GM12878 (cell line): ENCODE data around the gene INTS14. TPM values are rescaled to one million over a fixed set of nuclear protein-coding genes. Genes with fewer than 3 reads are reported as not detected.

Experiments used
- ATAC-seq: fragments of 200-7000 bp; cut with Tn5 transposase; 3 replicates; pipeline ENCODE4 v1.9.1; 2020; ENCODE audit warnings: mild to moderate bottlenecking, moderate library complexity
- BruUV-seq: library from RNA; stranded (reverse); fragments of 400-500 nt; replicated peaks from 2 replicates; lab custom pipeline; 2021; lab: Mats Ljungman, UMichigan
- CTCF ChIA-PET: fragments of 300-600 bp; sonication (Branson Sonifier 250); formaldehyde crosslinking; extraction: SDS; loops from one replicate; lab custom pipeline; 2021; ENCODE audit warnings: inconsistent platforms; lab: Yijun Ruan, JAX
- POLR2A ChIA-PET: fragments of 350-600 bp; formaldehyde crosslinking; extraction: SDS; loops from one replicate; lab custom pipeline; 2021; ENCODE audit warnings: inconsistent platforms; lab: Charles Lee
- RAD21 ChIA-PET: fragments of 300-600 bp; sonication (Branson Sonifier 250); formaldehyde crosslinking; loops from one replicate; lab custom pipeline; 2023; ENCODE audit warnings: antibody characterized with exemption; ENCODE audit not compliant: unreplicated experiment; lab: Charles Lee
- SMC1A ChIA-PET: fragments of 300-600 bp; sonication (Branson Sonifier 250); formaldehyde crosslinking; loops from one replicate; lab custom pipeline; 2023; ENCODE audit not compliant: unreplicated experiment, uncharacterized antibody; lab: Charles Lee
- DNase-seq: peaks from one replicate; pipeline ENCODE4 v3.0.0-alpha.2; 2011; ENCODE audit warnings: low read depth, low spot score
- FAIRE-seq: peaks from 3 replicates; lab custom pipeline; 2011; peaks lifted over from hg19 to GRCh38; lab: Jason Lieb, UNC
- H2AFZ ChIP-seq: 2 replicates; pipeline ENCODE4 v1.6.0; 2011; ENCODE audit warnings: low read depth, low read length, control low read depth; ENCODE audit not compliant: control insufficient read depth
- H3K27ac ChIP-seq: 2 replicates; pipeline ENCODE4 v1.5.1; 2011; ENCODE audit warnings: control low read depth; ENCODE audit not compliant: control insufficient read depth, insufficient read depth
- H3K27me3 ChIP-seq, 2 experiments: replicated peaks in 1 of 2; 2 replicates each; pipeline versions ENCODE4 v1.6.0 to v1.6.1; 2011; ENCODE audit warnings: low read length in 1 of 2; ENCODE audit not compliant: control insufficient read depth in 2 of 2, insufficient read depth in 2 of 2
- H3K36me3 ChIP-seq, 2 experiments: 2 replicates each; pipeline ENCODE4 v1.5.1; 2011; ENCODE audit warnings: low read length in 1 of 2; ENCODE audit not compliant: control insufficient read depth in 2 of 2, insufficient read depth in 2 of 2
- H3K4me1 ChIP-seq: 2 replicates; pipeline ENCODE4 v1.6.1; 2011; ENCODE audit warnings: mild to moderate bottlenecking, low read length, moderate library complexity, mixed read lengths; ENCODE audit not compliant: control insufficient read depth, insufficient read depth
- H3K4me2 ChIP-seq: 2 replicates; pipeline ENCODE4 v1.6.0; 2011; ENCODE audit warnings: control low read depth; ENCODE audit not compliant: control insufficient read depth, insufficient read depth
- H3K4me3 ChIP-seq: fragments of 200-600 bp; sonication (generic); 2 replicates; pipeline ENCODE4 v1.5.1; 2016
- H3K79me2 ChIP-seq: 2 replicates; pipeline ENCODE4 v1.6.0; 2011; ENCODE audit warnings: low read length; ENCODE audit not compliant: control insufficient read depth, insufficient read depth
- H3K9ac ChIP-seq: 2 replicates; pipeline ENCODE4 v1.8.0; 2011; ENCODE audit warnings: low read length, control low read depth, mixed read lengths; ENCODE audit not compliant: control insufficient read depth, insufficient read depth
- H3K9me3 ChIP-seq: replicated peaks from 3 replicates; pipeline ENCODE4 v1.5.1; 2011; ENCODE audit warnings: mild to moderate bottlenecking, low read length; ENCODE audit not compliant: control insufficient read depth, insufficient read depth
- H4K20me1 ChIP-seq: 2 replicates; pipeline ENCODE4 v1.6.0; 2011; ENCODE audit not compliant: control insufficient read depth, insufficient read depth
- CBX5 ChIP-seq: sonication (generic); IDR thresholded peaks from 2 replicates; pipeline ENCODE4 v1.6.1; 2016; ENCODE audit warnings: low read depth, moderate library complexity, mild to moderate bottlenecking, inconsistent platforms
- DPF2 ChIP-seq: fragments of 450-650 bp; IDR thresholded peaks from 2 replicates; pipeline ENCODE4 v1.6.1; 2017; ENCODE audit warnings: mild to moderate bottlenecking
- E2F4 ChIP-seq: IDR thresholded peaks from 2 replicates; pipeline ENCODE4 v1.6.1; 2012; ENCODE audit warnings: low read depth, low read length, improper control_type of control experiment
- RB1 ChIP-seq: fragments of 450-650 bp; formaldehyde crosslinking; IDR thresholded peaks from 2 replicates; pipeline ENCODE4 v1.6.1; 2017; ENCODE audit warnings: mild to moderate bottlenecking, borderline replicate concordance
- RUNX3 ChIP-seq: IDR thresholded peaks from 2 replicates; pipeline ENCODE4 v1.6.1; 2012; ENCODE audit warnings: low read length, inconsistent platforms
- SMAD5 ChIP-seq: IDR thresholded peaks from 2 replicates; pipeline ENCODE4 v1.6.1; 2016; ENCODE audit warnings: antibody characterized with exemption, low read depth
- SPI1 ChIP-seq: IDR thresholded peaks from 2 replicates; pipeline ENCODE4 v1.6.1; 2011; ENCODE audit warnings: low read depth, mild to moderate bottlenecking, low read length, moderate library complexity, borderline replicate concordance; ENCODE audit not compliant: insufficient read depth
- STAT1 ChIP-seq: fragments of 450-650 bp; conservative IDR thresholded peaks from 2 replicates; pipeline ENCODE4 v1.6.1; 2014; ENCODE audit warnings: antibody characterized with exemption, mild to moderate bottlenecking
- WGBS: methylation state at CpG from one replicate; pipeline ENCODE4 v1.1.6; 2016; ENCODE audit warnings: low lambda C conversion rate; ENCODE audit not compliant: insufficient replicate concordance, insufficient coverage; ENCODE audit errors: missing lambda C conversion rate; 5-methylcytosine and 5-hydroxymethylcytosine counted together
- in situ Hi-C: fragments of 300-500 bp; cut with MboI; formaldehyde crosslinking; loops from 9 replicates; pipeline ENCODE4 v1.14.3; 2018; ENCODE audit warnings: mixed read lengths
- intact Hi-C: fragments of 100-400 bp; cut with micrococcal nuclease; formaldehyde crosslinking; loops from one replicate; pipeline ENCODE4 v1.14.2; 2022; ENCODE audit not compliant: unreplicated experiment
- polyA plus RNA-seq, 11 experiments: library from polyadenylated mRNA; depleted of rRNA in 4 of 11; unstranded in 6 of 11; stranded (reverse) in 5 of 11; fragments of >200 nt; fragmentation: Nextera tagmentation in 4 of 11; fragmentation: Illumina TruSeq in 1 of 11; extraction: Ambion mirVana in 4 of 11; extraction: Trizol in 1 of 11; gene quantifications; 1 replicate in 1 of 11; 2 replicates in 10 of 11; pipeline versions ENCODE4 v1.2.1 to v1.2.3, GENCODE V29; 2011 to 2016; ENCODE audit warnings: inconsistent platforms in 2 of 11, missing spikeins in 2 of 11, low read depth in 1 of 11
- small RNA-seq: library from RNA; depleted of rRNA; stranded (forward); fragments of <200 nt; gene quantifications from one replicate; pipeline ENCODE3, GENCODE V24; 2014
- total RNA-seq, 4 experiments: library from RNA; depleted of rRNA in 3 of 4; stranded (reverse); fragments of >200 nt in 3 of 4; fragmentation: Illumina TruSeq in 1 of 4; extraction: Trizol in 1 of 4; gene quantifications; 2 replicates each; pipeline versions ENCODE4 v1.2.1 to v1.2.3, GENCODE V29; 2013 to 2021

The INTS14 gene
- total and polyA plus RNA-seq, 10 of the 15 experiments (the other 5 are each of a cell fraction or from before 2014, with no cell fraction given), result 36.8 to 76.9 (median 47.7) TPM

GRCh38 chr15:65530318-65531111 lies 80.4 kb downstream of the INTS14 start, which contains the start of gene HACD3 (continued):
- TF ChIP-seq SMAD5 (peak; percentile 35; the same call in 1 of the 2 replicates), STAT1 (no peak), CBX5 (no peak), E2F4 (no peak)

DNA sequence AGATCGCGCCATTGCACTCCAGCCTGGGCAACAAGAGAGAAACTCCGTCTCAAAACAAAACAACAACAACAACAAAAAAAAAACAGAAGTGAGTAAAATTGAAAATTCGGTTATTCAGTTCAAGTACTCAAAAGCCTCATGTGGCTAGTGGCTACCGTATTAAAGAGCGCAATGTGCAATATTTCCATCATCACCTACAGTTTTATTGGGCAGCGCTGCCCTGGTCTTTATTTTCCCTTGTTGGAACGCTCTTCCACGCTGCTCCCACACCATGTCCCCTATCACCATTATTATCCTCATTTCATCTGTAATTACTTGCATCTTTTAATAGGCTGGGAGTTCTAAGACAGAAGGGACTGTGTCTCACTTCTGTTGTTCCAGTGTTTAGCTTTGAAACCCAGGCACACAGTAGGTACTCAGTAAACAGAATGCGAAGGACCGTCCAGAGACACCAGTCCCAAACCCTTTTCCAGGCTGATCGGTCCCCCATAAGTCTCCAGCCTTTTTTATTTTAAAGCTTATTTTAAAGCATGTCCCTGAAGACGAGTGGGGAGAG lies 81.1 kb downstream of the INTS14 start:
- Histone ChIP-seq H2AFZ (peak overlapping the region; percentile 93), H3K9ac (peak overlapping the region; percentile 70), H3K36me3 (no peaks in the 10 kb centered on the region), H3K27me3 (no peaks in the 10 kb centered on the region), H3K9me3 (no peaks in the 10 kb centered on the region), H3K27ac (peak overlapping the region; percentile 57), H3K4me3 (peak overlapping the region; percentile 94), H3K4me2 (peak overlapping the region; percentile 93), H3K4me1 (peaks cover 3% of the 10 kb centered on the region), H3K79me2 (peaks cover 34% of the 10 kb centered on the region), H4K20me1 (no peaks in the 10 kb centered on the region)
- ATAC-seq (peak; percentile 2; the same call in 2 of the 3 replicates), FAIRE-seq (no peak), DNase-seq (no peak)
- ChIA-PET SMC1A (interaction anchor here (1.1 to 1.3 kb wide), 3 partner anchors 9 to 85 kb away, joined by 3 to 4 read pairs (median 3); no protein-coding TSS in a partner anchor), RAD21 (no interaction called here), CTCF (interaction anchor here (0.6 to 1.4 kb wide), 9 partner anchors 12 to 303 kb away, joined by 3 to 6 read pairs (median 4); partner anchors contain the start of gene DPP8), POLR2A (interaction anchor here (0.9 to 3.2 kb wide), 3 partner anchors 12 to 109 kb away, joined by 3 to 13 read pairs (median 5); partner anchors contain the start of gene DPP8)
- 2% methylated on average over 13 of the region's 13 CpGs for WGBS
- no TSS peak for BruUV-seq
- intact Hi-C loops (no loop called here), in situ Hi-C loops (no loop called here)
- TF ChIP-seq DPF2, result peak; percentile 68; the same call in 1 of the 2 replicates
- TF ChIP-seq SPI1, result peak; percentile 55
- 0 out of 2 replicates have a peak, but pooled peaks have one; percentile 4 for TF ChIP-seq RUNX3
- TF ChIP-seq RB1, result no peak

Small RNA genes within 50 kb of the gene (small RNA-seq; reads per million reads assigned to genes)
- gene RNU6-19P, result not detected

Other genes starting within 250 kb of the INTS14 start
- not detected in 2 replicates for gene IGDCC3, start 233.1 kb downstream of the INTS14 start, total RNA-seq (2014; rRNA removed)
- gene IGDCC3, start 233.1 kb downstream of the INTS14 start, total RNA-seq (2014; rRNA removed; fragmentation: Illumina TruSeq; extraction: Trizol), result not detected in 2 replicates
- 0.10 and 0.13 TPM in 2 replicates for gene IGDCC3, start 233.1 kb downstream of the INTS14 start, total RNA-seq (2021)
- not detected in 2 replicates for gene IGDCC3, start 233.1 kb downstream of the INTS14 start, polyA plus RNA-seq (2011; rRNA removed)
- gene IGDCC3, start 233.1 kb downstream of the INTS14 start, polyA plus RNA-seq (2014; fragmentation: Illumina TruSeq; extraction: Trizol), result not detected in 2 replicates
- not detected for gene IGDCC3, start 233.1 kb downstream of the INTS14 start, polyA plus RNA-seq (2014; fragmentation: Nextera tagmentation; extraction: Ambion mirVana)
- gene IGDCC3, start 233.1 kb downstream of the INTS14 start, polyA plus RNA-seq (2014; rRNA removed), result not detected in 2 replicates
- under 1 TPM; 0.15 to 0.20 TPM for gene IGDCC3, start 233.1 kb downstream of the INTS14 start, polyA plus RNA-seq (2016; fragmentation: Nextera tagmentation; extraction: Ambion mirVana)
- gene IGDCC4, start 188.2 kb downstream of the INTS14 start, total RNA-seq (2014; rRNA removed), result 0.05 and 0.06 TPM in 2 replicates
- gene IGDCC4, start 188.2 kb downstream of the INTS14 start, total RNA-seq (2014; rRNA removed; fragmentation: Illumina TruSeq; extraction: Trizol), result 0.04 and 0.09 TPM in 2 replicates
- 0.21 and 0.74 TPM in 2 replicates for gene IGDCC4, start 188.2 kb downstream of the INTS14 start, total RNA-seq (2021)
- 0.18 and 0.27 TPM in 2 replicates for gene IGDCC4, start 188.2 kb downstream of the INTS14 start, polyA plus RNA-seq (2011; rRNA removed)
- gene IGDCC4, start 188.2 kb downstream of the INTS14 start, polyA plus RNA-seq (2014; fragmentation: Illumina TruSeq; extraction: Trizol), result 0.18 and 0.29 TPM in 2 replicates
- gene IGDCC4, start 188.2 kb downstream of the INTS14 start, polyA plus RNA-seq (2014; fragmentation: Nextera tagmentation; extraction: Ambion mirVana), result under 1 TPM; 0.08 to 0.16 TPM
- gene IGDCC4, start 188.2 kb downstream of the INTS14 start, polyA plus RNA-seq (2014; rRNA removed), result 0.24 and 0.41 TPM in 2 replicates
- under 1 TPM; 0.06 to 0.17 TPM for gene IGDCC4, start 188.2 kb downstream of the INTS14 start, polyA plus RNA-seq (2016; fragmentation: Nextera tagmentation; extraction: Ambion mirVana)
- gene DPP8, start 93.4 kb downstream of the INTS14 start, total RNA-seq (2014; rRNA removed), result 30.0 and 32.2 TPM in 2 replicates
- gene DPP8, start 93.4 kb downstream of the INTS14 start, total RNA-seq (2014; rRNA removed; fragmentation: Illumina TruSeq; extraction: Trizol), result 23.9 and 25.2 TPM in 2 replicates
- gene DPP8, start 93.4 kb downstream of the INTS14 start, total RNA-seq (2021), result 23.5 and 24.7 TPM in 2 replicates
- 27.8 and 28.6 TPM in 2 replicates for gene DPP8, start 93.4 kb downstream of the INTS14 start, polyA plus RNA-seq (2011; rRNA removed)
- 19.4 and 24.4 TPM in 2 replicates for gene DPP8, start 93.4 kb downstream of the INTS14 start, polyA plus RNA-seq (2014; fragmentation: Illumina TruSeq; extraction: Trizol)
- 10 to 100 TPM; 12.0 to 15.7 TPM for gene DPP8, start 93.4 kb downstream of the INTS14 start, polyA plus RNA-seq (2014; fragmentation: Nextera tagmentation; extraction: Ambion mirVana)
- 18.3 and 21.7 TPM in 2 replicates for gene DPP8, start 93.4 kb downstream of the INTS14 start, polyA plus RNA-seq (2014; rRNA removed)
- gene DPP8, start 93.4 kb downstream of the INTS14 start, polyA plus RNA-seq (2016; fragmentation: Nextera tagmentation; extraction: Ambion mirVana), result 10 to 100 TPM; 29.5 to 30.6 TPM
- 49.5 and 55.1 TPM in 2 replicates for gene HACD3, start 80.7 kb downstream of the INTS14 start, total RNA-seq (2014; rRNA removed)
- 49.2 and 49.6 TPM in 2 replicates for gene HACD3, start 80.7 kb downstream of the INTS14 start, total RNA-seq (2014; rRNA removed; fragmentation: Illumina TruSeq; extraction: Trizol)
- gene HACD3, start 80.7 kb downstream of the INTS14 start, total RNA-seq (2021), result 27.7 and 30.2 TPM in 2 replicates
- gene HACD3, start 80.7 kb downstream of the INTS14 start, polyA plus RNA-seq (2011; rRNA removed), result 47.2 and 54.2 TPM in 2 replicates
- gene HACD3, start 80.7 kb downstream of the INTS14 start, polyA plus RNA-seq (2014; fragmentation: Illumina TruSeq; extraction: Trizol), result 53.3 and 58.1 TPM in 2 replicates
- 10 to 100 TPM; 25.9 to 26.7 TPM for gene HACD3, start 80.7 kb downstream of the INTS14 start, polyA plus RNA-seq (2014; fragmentation: Nextera tagmentation; extraction: Ambion mirVana)
- 33.3 and 38.4 TPM in 2 replicates for gene HACD3, start 80.7 kb downstream of the INTS14 start, polyA plus RNA-seq (2014; rRNA removed)
- gene HACD3, start 80.7 kb downstream of the INTS14 start, polyA plus RNA-seq (2016; fragmentation: Nextera tagmentation; extraction: Ambion mirVana), result 10 to 100 TPM; 67.2 to 75.8 TPM
- gene SLC24A1, start 10.8 kb upstream of the INTS14 start, total RNA-seq (2014; rRNA removed), result 2.9 and 3.3 TPM in 2 replicates
- 2.8 and 3.3 TPM in 2 replicates for gene SLC24A1, start 10.8 kb upstream of the INTS14 start, total RNA-seq (2014; rRNA removed; fragmentation: Illumina TruSeq; extraction: Trizol)
- 4.5 and 5.8 TPM in 2 replicates for gene SLC24A1, start 10.8 kb upstream of the INTS14 start, total RNA-seq (2021)
- 3.9 and 4.4 TPM in 2 replicates for gene SLC24A1, start 10.8 kb upstream of the INTS14 start, polyA plus RNA-seq (2011; rRNA removed)
- gene SLC24A1, start 10.8 kb upstream of the INTS14 start, polyA plus RNA-seq (2014; fragmentation: Illumina TruSeq; extraction: Trizol), result 4.3 and 4.9 TPM in 2 replicates
- 1 to 10 TPM; 1.4 to 2.3 TPM for gene SLC24A1, start 10.8 kb upstream of the INTS14 start, polyA plus RNA-seq (2014; fragmentation: Nextera tagmentation; extraction: Ambion mirVana)
- 2.8 and 4.7 TPM in 2 replicates for gene SLC24A1, start 10.8 kb upstream of the INTS14 start, polyA plus RNA-seq (2014; rRNA removed)
- gene SLC24A1, start 10.8 kb upstream of the INTS14 start, polyA plus RNA-seq (2016; fragmentation: Nextera tagmentation; extraction: Ambion mirVana), result 1 to 10 TPM; 1.7 to 3.2 TPM
- 54.4 and 60.5 TPM in 2 replicates for gene DENND4A, start 181.2 kb upstream of the INTS14 start, total RNA-seq (2014; rRNA removed)
- 81.8 and 87.2 TPM in 2 replicates for gene DENND4A, start 181.2 kb upstream of the INTS14 start, total RNA-seq (2014; rRNA removed; fragmentation: Illumina TruSeq; extraction: Trizol)
- 46.7 and 50.1 TPM in 2 replicates for gene DENND4A, start 181.2 kb upstream of the INTS14 start, total RNA-seq (2021)
- gene DENND4A, start 181.2 kb upstream of the INTS14 start, polyA plus RNA-seq (2011; rRNA removed), result 65.3 and 97.9 TPM in 2 replicates
- 39.3 and 49.0 TPM in 2 replicates for gene DENND4A, start 181.2 kb upstream of the INTS14 start, polyA plus RNA-seq (2014; fragmentation: Illumina TruSeq; extraction: Trizol)
- 10 to 100 TPM; 14.2 to 15.4 TPM for gene DENND4A, start 181.2 kb upstream of the INTS14 start, polyA plus RNA-seq (2014; fragmentation: Nextera tagmentation; extraction: Ambion mirVana)
- gene DENND4A, start 181.2 kb upstream of the INTS14 start, polyA plus RNA-seq (2014; rRNA removed), result 28.5 and 28.8 TPM in 2 replicates
- 10 to 100 TPM; 21.6 to 26.8 TPM for gene DENND4A, start 181.2 kb upstream of the INTS14 start, polyA plus RNA-seq (2016; fragmentation: Nextera tagmentation; extraction: Ambion mirVana)